B cell (primary cell): ENCODE measurements around the gene DOK7. TPM values are rescaled to one million over a fixed set of nuclear protein-coding genes. Genes with fewer than 3 reads are reported as not detected.

ENCODE experiments used
- ATAC-seq: fragments of 200-7000 bp; cut with Tn5 transposase; one replicate; pipeline ENCODE4 v1.10.0; 2021; ENCODE audit warnings: low read depth, mild to moderate bottlenecking, moderate number of reproducible peaks, moderate library complexity
- CTCF ChIA-PET: fragments of 350-600 bp; sonication (Branson Sonifier 250); formaldehyde crosslinking; loops from one replicate; lab custom pipeline; 2021; ENCODE audit warnings: antibody characterized with exemption, inconsistent platforms; lab: Charles Lee
- POLR2A ChIA-PET: fragments of 350-600 bp; sonication (Branson Sonifier 250); formaldehyde crosslinking; loops from one replicate; lab custom pipeline; 2021; ENCODE audit warnings: antibody characterized with exemption; lab: Charles Lee
- DNase-seq: peaks from one replicate; pipeline ENCODE4 v3.0.0; 2013
- H2AFZ ChIP-seq: 2 replicates; pipeline ENCODE4 v1.6.1; 2012; ENCODE audit warnings: mild to moderate bottlenecking, low read depth, low read length; ENCODE audit not compliant: insufficient read depth, poor library complexity, severe bottlenecking
- H3K27ac ChIP-seq, 2 donors: 1 replicate in 1 of 2; 2 replicates in 1 of 2; pipeline ENCODE4 v1.5.1; 2012 to 2013; ENCODE audit warnings: low read length in 2 of 2, mild to moderate bottlenecking in 2 of 2, moderate library complexity in 1 of 2
- H3K27me3 ChIP-seq, 4 experiments: fragments of 200-600 bp in 1 of 4; sonication (generic) in 1 of 4; replicated peaks in 1 of 4; 1 replicate in 2 of 4; 2 replicates in 2 of 4; pipeline versions ENCODE4 v1.6.1 to v1.7.0; 2013 to 2016; ENCODE audit warnings: low read length in 3 of 4, mild to moderate bottlenecking in 2 of 4, mixed read lengths in 1 of 4, moderate library complexity in 1 of 4; ENCODE audit not compliant: insufficient read depth in 4 of 4, control insufficient read depth in 3 of 4; ENCODE audit errors: control extremely low read depth in 1 of 4
- H3K36me3 ChIP-seq, 2 experiments: replicated peaks in 1 of 2; 1 replicate in 1 of 2; 2 replicates in 1 of 2; pipeline versions ENCODE4 v1.6.1 to v1.7.1; 2013; ENCODE audit warnings: low read length in 1 of 2; ENCODE audit not compliant: insufficient read depth in 2 of 2, control insufficient read depth in 1 of 2; ENCODE audit errors: control extremely low read depth in 1 of 2, extremely low read depth in 1 of 2
- H3K4me1 ChIP-seq, 2 donors: fragments of 200-600 bp in 1 of 2; sonication (generic) in 1 of 2; 1 replicate in 1 of 2; 2 replicates in 1 of 2; pipeline versions ENCODE4 v1.5.1 to v1.6.1; 2013 to 2017; ENCODE audit warnings: low read length in 2 of 2; ENCODE audit not compliant: control insufficient read depth in 2 of 2, insufficient read depth in 2 of 2
- H3K4me2 ChIP-seq: replicated peaks from 2 replicates; pipeline ENCODE3; 2012; ENCODE audit warnings: mild to moderate bottlenecking, low read depth, low read length; ENCODE audit not compliant: poor library complexity, severe bottlenecking
- H3K4me3 ChIP-seq, 5 experiments: fragments of 200-600 bp in 1 of 5; sonication (generic) in 1 of 5; 1 replicate in 3 of 5; 2 replicates in 2 of 5; pipeline versions ENCODE4 v1.5.1 to v1.7.0; 2011 to 2016; ENCODE audit warnings: low read length in 4 of 5, mild to moderate bottlenecking in 4 of 5, low read depth in 2 of 5, control low read depth in 1 of 5, moderate library complexity in 1 of 5; ENCODE audit not compliant: insufficient read depth in 1 of 5; ENCODE audit errors: control extremely low read depth in 1 of 5, extremely low read depth in 1 of 5
- H3K79me2 ChIP-seq: fragments of 200-600 bp; sonication (generic); one replicate; pipeline ENCODE4 v1.6.0; 2016; ENCODE audit warnings: low read length; ENCODE audit not compliant: control insufficient read depth, insufficient read depth
- H3K9ac ChIP-seq: fragments of 200-600 bp; sonication (generic); 2 replicates; pipeline ENCODE4 v1.6.1; 2017; ENCODE audit warnings: mild to moderate bottlenecking, low read length, moderate library complexity
- H3K9me3 ChIP-seq, 3 donors: one replicate each; pipeline versions ENCODE4 v1.6.1 to v1.7.1; 2013; ENCODE audit warnings: low read length in 2 of 3; ENCODE audit not compliant: control insufficient read depth in 2 of 3, insufficient read depth in 1 of 3; ENCODE audit errors: control extremely low read depth in 1 of 3
- H4K20me1 ChIP-seq: 2 replicates; pipeline ENCODE4 v1.6.0; 2012; ENCODE audit warnings: mild to moderate bottlenecking, low read length; ENCODE audit not compliant: insufficient read depth, control insufficient read depth, poor library complexity, severe bottlenecking
- H3K27ac Mint-ChIP-seq: one replicate; pipeline ENCODE4 v1.8.0; 2021; ENCODE audit warnings: mixed read lengths
- H3K27me3 Mint-ChIP-seq: one replicate; pipeline ENCODE4 v1.8.0; 2021; ENCODE audit warnings: mixed read lengths
- H3K4me1 Mint-ChIP-seq: one replicate; pipeline ENCODE4 v1.8.0; 2021; ENCODE audit warnings: mixed read lengths
- H3K4me3 Mint-ChIP-seq: one replicate; pipeline ENCODE4 v1.8.0; 2021; ENCODE audit warnings: mixed read lengths
- H3K9me3 Mint-ChIP-seq: one replicate; pipeline ENCODE4 v1.8.0; 2022; ENCODE audit warnings: mixed read lengths; ENCODE audit not compliant: insufficient read depth
- CTCF ChIP-seq: fragments of 200-600 bp; IDR thresholded peaks from one replicate; pipeline ENCODE4 v1.8.0; 2022; ENCODE audit warnings: antibody characterized with exemption, mild to moderate bottlenecking
- EZH2 ChIP-seq: IDR thresholded peaks from 2 replicates; pipeline ENCODE4 v1.6.1; 2012; ENCODE audit warnings: borderline replicate concordance, low read depth, mild to moderate bottlenecking, moderate library complexity, low read length; ENCODE audit not compliant: insufficient read depth, poor library complexity, severe bottlenecking
- WGBS: methylation state at CpG from one replicate; pipeline ENCODE4 v1.1.5; 2013; ENCODE audit warnings: missing lambda C conversion rate; ENCODE audit not compliant: insufficient coverage; 5-methylcytosine and 5-hydroxymethylcytosine counted together
- intact Hi-C: fragments of 100-400 bp; cut with micrococcal nuclease; formaldehyde crosslinking; loops from one replicate; pipeline ENCODE4 v1.10.0; 2022
- polyA plus RNA-seq: library from polyadenylated mRNA; depleted of rRNA; stranded (reverse); fragments of >200 nt; gene quantifications from 2 replicates; pipeline ENCODE4 v1.2.3, GENCODE V29; 2012
- total RNA-seq, 2 donors: library from RNA; stranded (reverse); fragments of 120-200 nt in 1 of 2; gene quantifications; 1 replicate in 1 of 2; 2 replicates in 1 of 2; pipeline versions ENCODE4 v1.2.3 to v1.2.4, GENCODE V29; 2013 to 2022

DOK7 gene
- total and polyA plus RNA-seq, 2 donors (not counting 1 experiment from before 2014, with no cell fraction given), result 24.1 to 24.8 TPM

- Mint-ChIP-seq H3K27me3 (no peaks in the 10 kb centered on the region), H3K4me3 (peak overlapping the region; percentile 87), H3K9me3 (no peaks in the 10 kb centered on the region), H3K4me1 (peaks cover 69% of the 10 kb centered on the region), H3K27ac (peak overlapping the region; percentile 84)
- peaks cover 3% of the 10 kb centered on the region for H3K79me2 ChIP-seq
- peaks cover 0 to 4% (median 0%) of the 10 kb centered on the region in 4 experiments for H3K27me3 ChIP-seq
- peak overlapping the region in 4 of 5 experiments; percentile 49 to 71 (median 56) for H3K4me3 ChIP-seq
- peaks cover 10% of the 10 kb centered on the region for H4K20me1 ChIP-seq
- peak overlapping the region; percentile 42 to 87 for H3K27ac ChIP-seq
- 82% methylated on average over 22 of the region's 25 CpGs for WGBS
- DNase-seq (peak; percentile 55), ATAC-seq (no peak)
- peak overlapping the region; percentile 63 for H3K9ac ChIP-seq
- peak overlapping the region; percentile 94 for H3K4me2 ChIP-seq
- no peaks in the 10 kb centered on the region for H3K9me3 ChIP-seq
- no peak for TF ChIP-seq EZH2
- no peak for TF ChIP-seq CTCF
- POLR2A ChIA-PET, result interaction anchor here (0.6 to 1.2 kb wide), 3 partner anchors 18 to 45 kb away, joined by 3 to 6 read pairs (median 4); partner anchors contain the start of gene LRPAP1
- H3K4me1 ChIP-seq, result peaks cover 39 to 78% of the 10 kb centered on the region in 2 donors
- H2AFZ ChIP-seq, result no peak overlapping the region
- intact Hi-C loops, result loop anchor here (1.0 to 10.0 kb wide), 3 partner anchors 46 to 469 kb away; partner anchors contain the start of gene LRPAP1
- CTCF ChIA-PET, result interaction anchor here (3.5 kb wide), 1 partner anchor 140 kb away, joined by 16 read pairs; no protein-coding TSS in a partner anchor
- H3K36me3 ChIP-seq, result peaks cover 0 to 5% of the 10 kb centered on the region in 2 experiments
Observed at GRCh38 chr4:3485886-3486540, 22.9 kb downstream of the DOK7 start.
